Measurements from ENCODE around the gene PDE4D.
"Not testable (repeated sequence)": the region's sequence is repeated elsewhere in the genome, so short reads cannot be mapped to it uniquely, and the experiment has no call there.

The PDE4D gene

GRCh38 chr5:58968350-58968749 is 925.2 kb downstream of the PDE4D start:
- no peak for DNase-seq (ENCODE audit: low spot score)
- TF ChIP-seq CTCF (IDR thresholded peaks at IDR 0.05; ENCODE audit: extremely low read depth, missing control alignments) = no peak

GRCh38 chr5:58967597-58968281 is 925.8 kb downstream of the PDE4D start:
- no peak for TF ChIP-seq CTCF (IDR thresholded peaks at IDR 0.05; ENCODE audit: extremely low read depth, missing control alignments)
- DNase-seq (ENCODE audit: low spot score) = no peak

- no peak for TF ChIP-seq CTCF (IDR thresholded peaks at IDR 0.05; ENCODE audit: extremely low read depth, missing control alignments)
- no peak for DNase-seq (ENCODE audit: low spot score)
Observed at GRCh38 chr5:58965677-58966414, 927.7 kb downstream of the PDE4D start.

- no peak for DNase-seq (ENCODE audit: low spot score)
- no peak for TF ChIP-seq CTCF (IDR thresholded peaks at IDR 0.05; ENCODE audit: extremely low read depth, missing control alignments)
Observed at GRCh38 chr5:58963821-58964220, 929.7 kb downstream of the PDE4D start.

GRCh38 chr5:58963361-58963760 is 930.2 kb downstream of the PDE4D start:
- no peak for TF ChIP-seq CTCF (IDR thresholded peaks at IDR 0.05; ENCODE audit: extremely low read depth, missing control alignments)

GRCh38 chr5:58961631-58962280 is 931.8 kb downstream of the PDE4D start:
- DNase-seq (ENCODE audit: low spot score) = peak; percentile 31
- no peak for TF ChIP-seq CTCF (IDR thresholded peaks at IDR 0.05; ENCODE audit: extremely low read depth, missing control alignments)

More at GRCh38 chr5:58963361-58963760, 930.2 kb downstream of the PDE4D start:
- no peak for DNase-seq (ENCODE audit: low spot score)

- no peak for TF ChIP-seq CTCF (IDR thresholded peaks at IDR 0.05; ENCODE audit: extremely low read depth, missing control alignments)
- DNase-seq (ENCODE audit: low spot score) = no peak
Observed at GRCh38 chr5:58958701-58959100, 934.8 kb downstream of the PDE4D start.

GRCh38 chr5:58953218-58953617 is 940.3 kb downstream of the PDE4D start:
- DNase-seq (ENCODE audit: low spot score) = not testable (repeated sequence)

Data from GM20000 (cell line).